ENCODE measurements around the gene PTPN12. TPM values are rescaled to one million over a fixed set of nuclear protein-coding genes. Genes with fewer than 3 reads are reported as not detected.

The PTPN12 gene
- total RNA-seq, 2 donors from 2014 or later = 70.5 to 173 TPM

DNA sequence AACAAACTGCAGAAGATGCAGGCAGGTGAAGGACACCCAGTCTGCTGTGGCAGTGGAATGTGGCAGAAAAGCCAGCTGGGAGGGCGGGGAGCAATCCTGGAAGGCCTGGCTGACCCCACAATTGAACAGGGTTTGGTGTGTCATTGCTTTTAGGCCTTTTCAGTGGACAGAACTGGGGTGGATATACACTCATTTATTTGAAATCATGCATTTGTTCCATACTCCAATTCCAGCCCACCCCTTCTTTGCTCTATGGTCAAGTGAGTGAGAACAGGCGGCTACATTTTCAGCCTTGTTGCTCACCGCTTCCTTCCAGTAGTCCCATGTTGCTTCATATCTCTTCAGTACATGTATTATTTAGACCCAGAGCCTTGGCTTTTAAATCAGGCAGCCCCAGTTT is 39.8 kb downstream of the PTPN12 start:
- Histone ChIP-seq H3K9me3 (no peaks in the 10 kb centered on the region), H3K4me3 (no peak overlapping the region), H3K27me3 (replicated peaks; ENCODE audit: insufficient read depth) (no peaks in the 10 kb centered on the region), H3K27ac (no peak overlapping the region), H3K4me1 (ENCODE audit: control insufficient read depth in 1 of 2, low read depth in 2 of 2) (peaks cover 0 to 5% of the 10 kb centered on the region in 2 donors), H3K36me3 (peaks cover 17% of the 10 kb centered on the region)
- TF ChIP-seq CTCF (IDR thresholded peaks at IDR 0.05) = no peak
- DNase-seq (ENCODE audit: low spot score) (no peak), ATAC-seq (ENCODE audit: insufficient number of reproducible peaks, low FRiP score, low read depth) (no peak)

- peaks cover 4% of the 10 kb centered on the region for H3K36me3 ChIP-seq
- H3K27ac ChIP-seq = no peak overlapping the region
- no peak for TF ChIP-seq CTCF (IDR thresholded peaks at IDR 0.05)
- DNase-seq (ENCODE audit: low spot score) (no peak), ATAC-seq (ENCODE audit: insufficient number of reproducible peaks, low FRiP score, low read depth) (no peak)
- H3K27me3 ChIP-seq (replicated peaks; ENCODE audit: insufficient read depth) = no peaks in the 10 kb centered on the region
- H3K4me1 ChIP-seq (ENCODE audit: control insufficient read depth in 1 of 2, low read depth in 2 of 2) = peaks cover 0 to 5% of the 10 kb centered on the region in 2 donors
- no peak overlapping the region for H3K4me3 ChIP-seq
- no peaks in the 10 kb centered on the region for H3K9me3 ChIP-seq
Observed at GRCh38 chr7:77579797-77580196, 42.7 kb downstream of the PTPN12 start.

GRCh38 chr7:77580762-77581350 is 43.8 kb downstream of the PTPN12 start:
- H3K9me3 ChIP-seq = no peaks in the 10 kb centered on the region
- DNase-seq (ENCODE audit: low spot score) (no peak), ATAC-seq (ENCODE audit: insufficient number of reproducible peaks, low FRiP score, low read depth) (no peak)
- H3K27me3 ChIP-seq (replicated peaks; ENCODE audit: insufficient read depth) = no peaks in the 10 kb centered on the region
- no peak for TF ChIP-seq CTCF (IDR thresholded peaks at IDR 0.05)
- peaks cover 0 to 5% of the 10 kb centered on the region in 2 donors for H3K4me1 ChIP-seq (ENCODE audit: control insufficient read depth in 1 of 2, low read depth in 2 of 2)
- H3K4me3 ChIP-seq = no peak overlapping the region
- H3K36me3 ChIP-seq = peaks cover 4% of the 10 kb centered on the region
- H3K27ac ChIP-seq = no peak overlapping the region

- Histone ChIP-seq H3K4me3 (no peak overlapping the region), H3K4me1 (ENCODE audit: control insufficient read depth in 1 of 2, low read depth in 2 of 2) (no peaks in the 10 kb centered on the region), H3K27ac (no peak overlapping the region), H3K36me3 (peaks cover 6% of the 10 kb centered on the region), H3K27me3 (replicated peaks; ENCODE audit: insufficient read depth) (no peaks in the 10 kb centered on the region), H3K9me3 (no peaks in the 10 kb centered on the region)
- DNase-seq (ENCODE audit: low spot score) = no peak
- ATAC-seq (ENCODE audit: insufficient number of reproducible peaks, low FRiP score, low read depth) = no peak
- TF ChIP-seq CTCF (IDR thresholded peaks at IDR 0.05) = no peak
Observed at GRCh38 chr7:77587272-77587671, 50.2 kb downstream of the PTPN12 start.

- no peaks in the 10 kb centered on the region for H3K4me1 ChIP-seq (ENCODE audit: control insufficient read depth in 1 of 2, low read depth in 2 of 2)
- H3K9me3 ChIP-seq = no peaks in the 10 kb centered on the region
- no peak for ATAC-seq (ENCODE audit: insufficient number of reproducible peaks, low FRiP score, low read depth)
- peaks cover 10% of the 10 kb centered on the region for H3K36me3 ChIP-seq
- no peaks in the 10 kb centered on the region for H3K27me3 ChIP-seq (replicated peaks; ENCODE audit: insufficient read depth)
- H3K27ac ChIP-seq = no peak overlapping the region
- TF ChIP-seq CTCF (IDR thresholded peaks at IDR 0.05) = no peak
- no peak overlapping the region for H3K4me3 ChIP-seq
- no peak for DNase-seq (ENCODE audit: low spot score)
Observed at GRCh38 chr7:77600952-77601351, 63.9 kb downstream of the PTPN12 start.

Data from thoracic aorta (tissue), 2 donors.